HepG2 (cell line): ENCODE data around the gene NKAIN4. TPM values are rescaled to one million over a fixed set of nuclear protein-coding genes. Genes with fewer than 3 reads are reported as not detected.

Experiments used
- BORCS8-MEF2B ChIP-seq: sonication (generic); formaldehyde crosslinking; IDR thresholded peaks from 2 replicates; pipeline ENCODE4 v1.8.0; 2022; ENCODE audit warnings: mild to moderate bottlenecking, missing genetic modification reagents
- DZIP1 ChIP-seq: sonication (generic); formaldehyde crosslinking; IDR thresholded peaks from 2 replicates; pipeline ENCODE4 v1.5.0; 2020; ENCODE audit warnings: mild to moderate bottlenecking, missing genetic modification reagents
- ELF4 ChIP-seq: sonication (generic); formaldehyde crosslinking; IDR thresholded peaks from 2 replicates; pipeline ENCODE4 v1.5.0; 2020; ENCODE audit warnings: missing genetic modification reagents, mild to moderate bottlenecking, moderate library complexity, borderline replicate concordance
- IKZF4 ChIP-seq: sonication (generic); formaldehyde crosslinking; IDR thresholded peaks from 2 replicates; pipeline ENCODE4 v1.5.1; 2020; ENCODE audit warnings: borderline replicate concordance, mild to moderate bottlenecking, low read depth, missing genetic modification reagents; ENCODE audit errors: not compliant biosample characterization
- KLF12 ChIP-seq: sonication (generic); formaldehyde crosslinking; IDR thresholded peaks from 2 replicates; pipeline ENCODE4 v1.4.0; 2020; ENCODE audit warnings: missing genetic modification reagents, borderline replicate concordance
- MLX ChIP-seq: IDR thresholded peaks from 2 replicates; pipeline ENCODE4 v1.6.1; 2016
- NFE2L1 ChIP-seq: sonication (generic); formaldehyde crosslinking; IDR thresholded peaks from 2 replicates; pipeline ENCODE4 v1.4.0; 2020; ENCODE audit warnings: missing genetic modification reagents, mild to moderate bottlenecking, borderline replicate concordance
- NFYB ChIP-seq: sonication (generic); formaldehyde crosslinking; IDR thresholded peaks from 2 replicates; pipeline ENCODE4 v1.4.0; 2020; ENCODE audit warnings: missing genetic modification reagents
- NR1H2 ChIP-seq: sonication (generic); formaldehyde crosslinking; IDR thresholded peaks from 2 replicates; pipeline ENCODE4 v1.8.1; 2022; ENCODE audit warnings: low read depth, missing genetic modification reagents, borderline replicate concordance
- REPIN1 ChIP-seq: sonication (generic); formaldehyde crosslinking; IDR thresholded peaks from 2 replicates; pipeline ENCODE4 v1.8.0; 2022; ENCODE audit warnings: missing genetic modification reagents, low read depth, mild to moderate bottlenecking, borderline replicate concordance
- WIZ ChIP-seq: sonication (generic); formaldehyde crosslinking; IDR thresholded peaks from 2 replicates; pipeline ENCODE4 v1.5.1; 2020; ENCODE audit warnings: mild to moderate bottlenecking, missing genetic modification reagents
- YEATS2 ChIP-seq: sonication (generic); formaldehyde crosslinking; IDR thresholded peaks from 2 replicates; pipeline ENCODE4 v1.4.0; 2020; ENCODE audit warnings: missing genetic modification reagents, borderline replicate concordance
- ZNF124 ChIP-seq: sonication (generic); formaldehyde crosslinking; IDR thresholded peaks from 2 replicates; pipeline ENCODE4 v1.4.0; 2020; ENCODE audit warnings: missing genetic modification reagents
- ZNF205 ChIP-seq: IDR thresholded peaks from 2 replicates; pipeline ENCODE4 v1.6.1; 2018; ENCODE audit warnings: missing biosample characterization, missing genetic modification reagents
- ZNF253 ChIP-seq: sonication (generic); formaldehyde crosslinking; IDR thresholded peaks from 2 replicates; pipeline ENCODE4 v1.8.0; 2022; ENCODE audit warnings: mild to moderate bottlenecking, missing genetic modification reagents, borderline replicate concordance
- ZNF446 ChIP-seq: sonication (generic); formaldehyde crosslinking; IDR thresholded peaks from 2 replicates; pipeline ENCODE4 v1.5.0; 2020; ENCODE audit warnings: mild to moderate bottlenecking, missing genetic modification reagents
- ZNF484 ChIP-seq: sonication (generic); formaldehyde crosslinking; IDR thresholded peaks from 2 replicates; pipeline ENCODE4 v1.5.1; 2020; ENCODE audit warnings: mild to moderate bottlenecking, low read depth, missing genetic modification reagents, borderline replicate concordance
- ZNF614 ChIP-seq: IDR thresholded peaks from 2 replicates; pipeline ENCODE4 v1.6.1; 2018; ENCODE audit warnings: missing biosample characterization, missing genetic modification reagents, inconsistent platforms, borderline replicate concordance
- polyA plus RNA-seq, 8 experiments: library from polyadenylated mRNA; depleted of rRNA in 3 of 8; stranded (reverse) in 7 of 8; unstranded in 1 of 8; fragments of >200 nt; fragmentation: Illumina TruSeq in 4 of 8; extraction: Trizol in 4 of 8; gene quantifications; 2 replicates each; pipeline versions ENCODE4 v1.2.1 to v1.2.3, GENCODE V29; 2011 to 2016; ENCODE audit warnings: low read depth in 4 of 8, missing spikeins in 1 of 8, mixed read lengths in 1 of 8; ENCODE audit not compliant: insufficient read depth in 1 of 8
- total RNA-seq, 5 experiments: library from RNA; depleted of rRNA; stranded (reverse); fragments of >200 nt; fragmentation: Illumina TruSeq; extraction: Trizol; gene quantifications; 2 replicates each; pipeline ENCODE4 v1.2.3, GENCODE V29; 2016; ENCODE audit warnings: low read depth in 1 of 5
- TF ChIP-seq, protein P1 (sequence below): sonication (generic); formaldehyde crosslinking; IDR thresholded peaks from 2 replicates; pipeline ENCODE4 v1.5.1; 2020; ENCODE audit warnings: missing genetic modification reagents, mild to moderate bottlenecking, borderline replicate concordance
- TF ChIP-seq, protein P2 (sequence below): sonication (generic); formaldehyde crosslinking; IDR thresholded peaks from 2 replicates; pipeline ENCODE4 v1.8.0; 2022; ENCODE audit warnings: missing genetic modification reagents, mild to moderate bottlenecking, moderate library complexity, borderline replicate concordance

The NKAIN4 gene
- total and polyA plus RNA-seq, 2 of the 13 experiments (the other 11 are each of a cell fraction or from before 2014, with no cell fraction given): not detected

DNA sequence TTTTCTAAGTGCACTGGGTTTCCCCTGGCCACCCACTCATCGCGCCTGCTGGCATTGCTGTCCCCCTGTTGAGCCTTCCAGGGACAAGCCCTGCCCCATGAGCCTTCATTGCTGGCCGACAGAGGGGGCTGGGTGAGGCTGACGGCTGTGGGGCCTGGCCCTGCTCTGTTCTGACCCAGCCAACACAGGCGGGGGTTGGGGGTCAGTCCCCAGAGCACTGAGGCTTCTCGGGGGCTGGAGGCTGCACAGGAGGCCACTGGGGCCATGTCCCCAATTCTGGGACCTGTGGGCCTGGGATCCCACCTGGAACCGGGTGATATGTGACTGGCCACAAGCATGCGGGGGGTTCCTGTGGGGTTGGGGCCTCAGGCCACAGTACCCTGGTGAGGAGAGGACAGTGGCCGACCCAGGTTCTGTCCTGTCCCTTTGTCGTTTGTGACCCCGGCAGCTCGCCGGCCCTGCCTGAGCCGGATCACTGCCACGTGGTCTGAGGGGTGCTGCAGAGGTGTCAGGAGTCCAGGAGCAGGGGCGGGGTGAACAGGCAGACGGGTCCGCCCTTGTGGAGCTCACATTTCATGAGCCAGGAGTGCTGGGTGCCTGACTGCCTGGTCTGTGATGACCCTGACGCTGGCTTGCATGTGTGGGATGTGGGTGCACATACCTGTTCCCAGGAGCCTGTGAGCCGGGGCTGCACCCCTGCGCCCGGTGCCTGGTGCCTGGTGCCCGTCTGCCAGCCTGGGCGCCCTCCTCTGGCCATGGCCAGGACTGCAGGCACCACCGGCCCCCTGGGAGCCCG lies 36.6 kb upstream of the NKAIN4 start (continued):
- TF ChIP-seq REPIN1 (no peak), NFYB (CRISPR knock-in tag) (no peak; the same call in 1 of the 2 replicates), ZNF484 (CRISPR knock-in tag) (no peak), NFE2L1 (CRISPR knock-in tag) (peak; percentile 55; the same call in 1 of the 2 replicates), YEATS2 (no peak), KLF12 (CRISPR knock-in tag) (no peak; the same call in 1 of the 2 replicates), WIZ (CRISPR knock-in tag) (0 out of 2 replicates have a peak, but pooled peaks have one; percentile 25), ZNF253 (no peak), ZNF124 (CRISPR knock-in tag) (no peak), ZNF205 (0 out of 2 replicates have a peak, but pooled peaks have one; percentile 60), IKZF4 (CRISPR knock-in tag) (no peak), BORCS8-MEF2B (CRISPR knock-in tag) (no peak), ELF4 (CRISPR knock-in tag) (no peak), ZNF614 (CRISPR knock-in tag) (no peak), NR1H2 (peak; percentile 17; the same call in 1 of the 2 replicates), MLX (no peak), ZNF446 (no peak), DZIP1 (CRISPR knock-in tag) (no peak)
- TF ChIP-seq, protein P1, sequence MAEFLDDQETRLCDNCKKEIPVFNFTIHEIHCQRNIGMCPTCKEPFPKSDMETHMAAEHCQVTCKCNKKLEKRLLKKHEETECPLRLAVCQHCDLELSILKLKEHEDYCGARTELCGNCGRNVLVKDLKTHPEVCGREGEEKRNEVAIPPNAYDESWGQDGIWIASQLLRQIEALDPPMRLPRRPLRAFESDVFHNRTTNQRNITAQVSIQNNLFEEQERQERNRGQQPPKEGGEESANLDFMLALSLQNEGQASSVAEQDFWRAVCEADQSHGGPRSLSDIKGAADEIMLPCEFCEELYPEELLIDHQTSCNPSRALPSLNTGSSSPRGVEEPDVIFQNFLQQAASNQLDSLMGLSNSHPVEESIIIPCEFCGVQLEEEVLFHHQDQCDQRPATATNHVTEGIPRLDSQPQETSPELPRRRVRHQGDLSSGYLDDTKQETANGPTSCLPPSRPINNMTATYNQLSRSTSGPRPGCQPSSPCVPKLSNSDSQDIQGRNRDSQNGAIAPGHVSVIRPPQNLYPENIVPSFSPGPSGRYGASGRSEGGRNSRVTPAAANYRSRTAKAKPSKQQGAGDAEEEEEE: no peak
- TF ChIP-seq, protein P2, sequence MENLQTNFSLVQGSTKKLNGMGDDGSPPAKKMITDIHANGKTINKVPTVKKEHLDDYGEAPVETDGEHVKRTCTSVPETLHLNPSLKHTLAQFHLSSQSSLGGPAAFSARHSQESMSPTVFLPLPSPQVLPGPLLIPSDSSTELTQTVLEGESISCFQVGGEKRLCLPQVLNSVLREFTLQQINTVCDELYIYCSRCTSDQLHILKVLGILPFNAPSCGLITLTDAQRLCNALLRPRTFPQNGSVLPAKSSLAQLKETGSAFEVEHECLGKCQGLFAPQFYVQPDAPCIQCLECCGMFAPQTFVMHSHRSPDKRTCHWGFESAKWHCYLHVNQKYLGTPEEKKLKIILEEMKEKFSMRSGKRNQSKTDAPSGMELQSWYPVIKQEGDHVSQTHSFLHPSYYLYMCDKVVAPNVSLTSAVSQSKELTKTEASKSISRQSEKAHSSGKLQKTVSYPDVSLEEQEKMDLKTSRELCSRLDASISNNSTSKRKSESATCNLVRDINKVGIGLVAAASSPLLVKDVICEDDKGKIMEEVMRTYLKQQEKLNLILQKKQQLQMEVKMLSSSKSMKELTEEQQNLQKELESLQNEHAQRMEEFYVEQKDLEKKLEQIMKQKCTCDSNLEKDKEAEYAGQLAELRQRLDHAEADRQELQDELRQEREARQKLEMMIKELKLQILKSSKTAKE (CRISPR knock-in tag): peak; percentile 52; the same call in 1 of the 2 replicates
